Neural cell (in vitro differentiated cells): ENCODE results near the gene STEAP4. TPM values are rescaled to one million over a fixed set of nuclear protein-coding genes. Genes with fewer than 3 reads are reported as not detected.

Source experiments
- H2AFZ ChIP-seq: fragments of 200-600, 300-800 bp; sonication (generic), shearing (Covaris generic); 2 replicates; pipeline ENCODE4 v1.6.0; 2014; ENCODE audit warnings: low read depth, mild to moderate bottlenecking, antibody characterized with exemption, low read length, moderate library complexity
- H3F3A ChIP-seq: fragments of 200-600 bp; shearing (Covaris generic); 2 replicates; pipeline ENCODE4 v1.6.1; 2016; ENCODE audit warnings: mild to moderate bottlenecking, moderate library complexity, mixed read lengths, antibody characterized with exemption, low read length; ENCODE audit not compliant: insufficient read depth, poor library complexity, severe bottlenecking
- H3K27ac ChIP-seq: fragments of 200-600, 300-800 bp; sonication (generic), shearing (Covaris generic); 2 replicates; pipeline ENCODE4 v1.5.1; 2014; ENCODE audit warnings: mild to moderate bottlenecking, low read length, moderate library complexity
- H3K27me3 ChIP-seq: fragments of 300-800, 200-600 bp; sonication (generic), shearing (Covaris generic); 2 replicates; pipeline ENCODE4 v1.6.0; 2014; ENCODE audit warnings: mild to moderate bottlenecking, low read depth, low read length, moderate library complexity; ENCODE audit not compliant: insufficient read depth
- H3K36me3 ChIP-seq: fragments of 300-800, 200-600 bp; sonication (generic), shearing (Covaris generic); 2 replicates; pipeline ENCODE4 v1.5.1; 2014; ENCODE audit warnings: mild to moderate bottlenecking, antibody characterized with exemption, low read length, moderate library complexity; ENCODE audit not compliant: insufficient read depth
- H3K4me2 ChIP-seq: fragments of 300-800, 200-600 bp; sonication (generic), shearing (Covaris generic); 2 replicates; pipeline ENCODE4 v1.6.0; 2014; ENCODE audit warnings: mild to moderate bottlenecking, low read length
- H3K4me3 ChIP-seq: fragments of 300-800, 200-600 bp; sonication (generic), shearing (Covaris generic); 2 replicates; pipeline ENCODE4 v1.5.1; 2014; ENCODE audit warnings: mild to moderate bottlenecking, low read length, moderate library complexity
- H3K79me2 ChIP-seq: fragments of 200-600 bp; shearing (Covaris generic); replicated peaks from 2 replicates; pipeline ENCODE4 v1.6.0; 2014; ENCODE audit warnings: mild to moderate bottlenecking, low read length, moderate library complexity; ENCODE audit not compliant: insufficient read depth
- H3K9ac ChIP-seq: fragments of 300-800, 200-600 bp; sonication (generic), shearing (Covaris generic); 2 replicates; pipeline ENCODE4 v1.6.1; 2016; ENCODE audit warnings: mild to moderate bottlenecking, low read length, mixed read lengths
- H3K9me2 ChIP-seq: fragments of 200-600 bp; shearing (Covaris generic); 2 replicates; pipeline ENCODE4 v1.6.1; 2016; ENCODE audit warnings: mild to moderate bottlenecking, low read length, mixed read lengths; ENCODE audit not compliant: insufficient read depth
- H3K9me3 ChIP-seq: fragments of 200-600, 300-800 bp; sonication (generic), shearing (Covaris generic); 2 replicates; pipeline ENCODE4 v1.6.1; 2016; ENCODE audit warnings: mild to moderate bottlenecking, mixed run types, low read length, moderate library complexity, mixed read lengths
- H4K20me1 ChIP-seq: fragments of 200-600 bp; shearing (Covaris generic); 2 replicates; pipeline ENCODE4 v1.6.1; 2016; ENCODE audit warnings: mild to moderate bottlenecking, mixed run types; ENCODE audit not compliant: insufficient read depth
- CTCF ChIP-seq: fragments of 450-650 bp; IDR thresholded peaks from 2 replicates; pipeline ENCODE4 v1.5.1; 2014; ENCODE audit warnings: antibody characterized with exemption, mild to moderate bottlenecking, moderate library complexity; ENCODE audit not compliant: poor library complexity, severe bottlenecking
- EP300 ChIP-seq: fragments of 450-650 bp; conservative IDR thresholded peaks from 2 replicates; pipeline ENCODE4 v1.6.1; 2014; ENCODE audit warnings: antibody characterized with exemption, mild to moderate bottlenecking, moderate library complexity; ENCODE audit not compliant: poor library complexity, severe bottlenecking
- EZH2 ChIP-seq: fragments of 200-600, 300-800 bp; shearing (Covaris generic), sonication (generic); IDR thresholded peaks from 2 replicates; pipeline ENCODE4 v1.6.1; 2014; ENCODE audit warnings: antibody characterized with exemption, low read length, borderline replicate concordance, mild to moderate bottlenecking; ENCODE audit not compliant: insufficient read depth, poor library complexity, severe bottlenecking
- MXI1 ChIP-seq: fragments of 450-650 bp; conservative IDR thresholded peaks from 2 replicates; pipeline ENCODE4 v1.6.1; 2014; ENCODE audit warnings: antibody characterized with exemption, mild to moderate bottlenecking; ENCODE audit not compliant: poor library complexity, severe bottlenecking
- POLR2AphosphoS5 ChIP-seq: IDR thresholded peaks from 2 replicates; pipeline ENCODE4 v1.6.1; 2012
- RAD21 ChIP-seq: fragments of 450-650 bp; conservative IDR thresholded peaks from 2 replicates; pipeline ENCODE4 v1.6.1; 2014; ENCODE audit warnings: antibody characterized with exemption, mild to moderate bottlenecking, moderate library complexity
- REST ChIP-seq: IDR thresholded peaks from 2 replicates; pipeline ENCODE4 v1.6.1; 2012; ENCODE audit warnings: borderline replicate concordance
- SMC3 ChIP-seq: fragments of 450-650 bp; conservative IDR thresholded peaks from 2 replicates; pipeline ENCODE4 v1.6.1; 2014; ENCODE audit warnings: antibody characterized with exemption, mild to moderate bottlenecking, moderate library complexity; ENCODE audit not compliant: poor library complexity
- TAF1 ChIP-seq: IDR thresholded peaks from 2 replicates; pipeline ENCODE4 v1.6.1; 2012; ENCODE audit warnings: low read depth
- polyA plus RNA-seq: library from polyadenylated mRNA; depleted of rRNA; stranded (reverse); fragments of >200 nt; gene quantifications from 2 replicates; pipeline ENCODE4 v1.2.3, GENCODE V29; 2014

STEAP4 gene
- polyA plus RNA-seq, 1 donor from 2014 or later = not detected

GRCh38 chr7:88307823-88308222 is 1.1 kb upstream of the STEAP4 start:
- Histone ChIP-seq H3K4me3 (no peak overlapping the region), H3K36me3 (no peaks in the 10 kb centered on the region), H4K20me1 (no peaks in the 10 kb centered on the region), H3K9ac (no peak overlapping the region), H3F3A (no peaks in the 10 kb centered on the region), H3K4me2 (no peak overlapping the region), H3K27ac (no peak overlapping the region), H3K27me3 (peaks cover 18% of the 10 kb centered on the region), H3K9me3 (no peaks in the 10 kb centered on the region), H2AFZ (no peak overlapping the region), H3K79me2 (no peaks in the 10 kb centered on the region), H3K9me2 (no peaks in the 10 kb centered on the region)
- TF ChIP-seq POLR2AphosphoS5 (no peak), RAD21 (no peak), EZH2 (no peak), REST (no peak), MXI1 (no peak), CTCF (no peak), EP300 (no peak), TAF1 (no peak), SMC3 (no peak)

- H4K20me1 ChIP-seq = no peaks in the 10 kb centered on the region
- H3K9ac ChIP-seq = no peak overlapping the region
- H3K27me3 ChIP-seq = peaks cover 18% of the 10 kb centered on the region
- no peak overlapping the region for H2AFZ ChIP-seq
- H3K9me3 ChIP-seq = no peaks in the 10 kb centered on the region
- H3K4me3 ChIP-seq = no peak overlapping the region
- H3K9me2 ChIP-seq = no peaks in the 10 kb centered on the region
- H3K36me3 ChIP-seq = no peaks in the 10 kb centered on the region
- H3F3A ChIP-seq = no peaks in the 10 kb centered on the region
- H3K27ac ChIP-seq = no peak overlapping the region
- H3K79me2 ChIP-seq = no peaks in the 10 kb centered on the region
- no peak overlapping the region for H3K4me2 ChIP-seq
- TF ChIP-seq TAF1 (no peak), EZH2 (no peak), SMC3 (no peak), RAD21 (no peak), REST (no peak), POLR2AphosphoS5 (no peak), EP300 (no peak), CTCF (no peak), MXI1 (no peak)
Observed at GRCh38 chr7:88307412-88307811, 718 bp upstream of the STEAP4 start.
